ENCODE data around the gene GTF3C2.

GTF3C2 gene

DNA sequence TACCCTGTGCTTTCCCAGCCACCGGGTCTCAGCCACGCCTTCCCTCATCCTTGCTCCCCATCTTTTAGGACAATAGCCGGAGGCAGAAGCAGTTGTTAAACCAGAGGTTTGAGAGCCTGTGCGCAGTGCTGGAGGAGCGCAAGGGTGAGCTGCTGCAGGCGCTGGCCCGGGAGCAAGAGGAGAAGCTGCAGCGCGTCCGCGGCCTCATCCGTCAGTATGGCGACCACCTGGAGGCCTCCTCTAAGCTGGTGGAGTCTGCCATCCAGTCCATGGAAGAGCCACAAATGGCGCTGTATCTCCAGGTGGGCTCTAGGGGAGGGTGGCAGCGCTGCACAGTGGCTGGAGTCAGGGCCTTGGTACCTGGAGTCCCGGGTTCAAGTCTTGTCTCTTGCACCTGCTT, 51.0 kb downstream of the GTF3C2 start:
- DNase-seq = peak in 1 of 10 donors; percentile 69
- intact Hi-C loops (cut with DNase I) = loop anchor here (10.0 kb wide), 1 partner anchor 51 kb away; no protein-coding TSS in a partner anchor

- DNase-seq = peak in 1 of 10 donors; percentile 67
- intact Hi-C loops (cut with DNase I) = loop anchor here (10.0 kb wide), 1 partner anchor 50 kb away; no protein-coding TSS in a partner anchor
These were observed 51.9 kb downstream of the GTF3C2 start for GRCh38 chr2:27304488-27305240.

DNA sequence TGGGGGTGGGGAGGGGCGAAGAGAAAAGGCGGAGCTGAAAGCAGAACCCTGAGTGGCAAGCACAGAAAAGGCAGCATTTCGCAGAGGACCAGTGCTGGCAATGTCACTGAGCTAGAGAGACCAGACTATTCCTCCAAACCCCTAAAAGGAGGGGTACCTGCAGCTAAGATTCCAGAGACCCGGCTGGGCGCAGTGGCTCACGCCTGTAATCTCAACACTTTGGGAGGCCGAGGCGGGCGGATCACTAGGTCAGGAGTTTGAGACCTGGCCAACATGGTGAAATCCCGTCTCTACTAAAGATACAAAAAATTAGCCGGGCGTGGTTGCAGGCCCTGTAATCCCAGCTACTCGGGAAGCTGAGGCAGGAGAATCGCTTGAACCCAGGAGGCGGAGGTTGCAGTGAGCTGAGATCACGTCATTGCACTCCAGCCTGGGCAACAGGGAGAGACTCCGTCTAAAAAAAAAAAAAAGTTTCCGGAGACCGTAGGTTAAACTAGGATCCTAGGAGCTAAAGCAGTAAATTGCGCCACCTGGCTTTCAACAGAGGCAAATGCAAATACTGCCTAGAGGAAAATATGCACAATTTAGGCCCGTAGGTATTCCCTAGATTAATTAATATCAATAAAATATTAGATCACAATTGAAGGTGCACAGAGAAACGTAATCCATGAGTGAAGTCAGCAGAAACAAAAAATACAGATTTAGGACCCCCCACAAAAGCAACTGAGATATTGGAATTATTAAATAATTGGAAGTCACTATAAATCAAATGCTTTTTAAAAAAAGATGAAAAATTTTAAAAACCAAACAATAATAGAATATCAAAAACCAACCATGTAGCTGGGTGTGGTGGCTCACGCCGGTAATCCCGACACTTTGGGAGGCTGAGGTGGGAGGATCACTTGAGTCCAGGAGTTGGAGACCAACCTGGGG, 53.2 kb downstream of the GTF3C2 start:
- peak in 3 of 10 donors; percentile 23 to 70 (median 42) for DNase-seq
- intact Hi-C loops (cut with DNase I) = loop anchor here (2.0 to 10.0 kb wide), 2 partner anchors 49 to 205 kb away; no protein-coding TSS in a partner anchor

DNA sequence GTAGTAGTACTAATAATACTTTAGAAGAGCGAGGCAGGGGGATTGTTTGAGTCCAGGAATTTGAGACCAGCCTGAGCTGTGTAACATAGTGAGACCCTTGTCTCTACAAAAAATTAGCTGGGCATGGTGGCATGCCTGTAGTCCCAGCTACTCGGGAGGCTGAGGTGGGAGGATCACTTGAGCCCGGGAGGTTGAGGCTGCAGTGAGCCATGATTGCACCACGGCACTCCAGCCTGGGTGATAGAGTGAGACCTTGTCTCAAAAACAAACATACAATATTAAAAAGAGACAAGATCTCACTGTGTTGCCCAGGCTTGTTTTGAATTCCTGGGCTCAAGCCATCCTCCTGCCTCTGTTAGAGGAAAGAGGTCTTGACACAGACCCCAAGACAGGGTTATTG, 56.0 kb downstream of the GTF3C2 start:
- intact Hi-C loops (cut with DNase I) = loop anchor here (10.0 kb wide), 1 partner anchor 46 kb away; no protein-coding TSS in a partner anchor
- peak in 1 of 10 donors; percentile 51 for DNase-seq

GRCh38 chr2:27298391-27299080, 58.0 kb downstream of the GTF3C2 start:
- intact Hi-C loops (cut with DNase I) = no loop called here
- DNase-seq = peak in 1 of 10 donors; percentile 85

DNA sequence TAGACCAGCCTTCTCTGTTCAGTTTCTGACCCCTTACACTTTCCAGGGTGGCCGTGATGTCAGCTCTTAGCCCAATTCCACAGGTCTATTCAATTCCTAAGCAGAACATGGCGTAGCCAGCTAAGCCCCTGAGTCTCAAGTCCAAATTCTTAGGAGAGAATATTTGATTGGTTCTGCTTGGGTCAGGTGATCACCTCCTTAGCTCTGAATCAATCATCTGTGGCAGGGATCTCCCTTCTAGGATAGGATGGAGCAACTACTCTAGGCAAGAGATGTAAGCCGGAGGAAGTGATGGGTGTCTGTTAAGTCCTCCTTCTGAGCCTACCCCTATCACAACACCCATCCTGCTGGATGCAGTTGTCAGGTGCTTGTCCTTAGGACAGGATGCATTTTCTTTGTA, 59.4 kb downstream of the GTF3C2 start:
- peak in 1 of 10 donors; percentile 7 for DNase-seq
- intact Hi-C loops (cut with DNase I) = no loop called here

DNA sequence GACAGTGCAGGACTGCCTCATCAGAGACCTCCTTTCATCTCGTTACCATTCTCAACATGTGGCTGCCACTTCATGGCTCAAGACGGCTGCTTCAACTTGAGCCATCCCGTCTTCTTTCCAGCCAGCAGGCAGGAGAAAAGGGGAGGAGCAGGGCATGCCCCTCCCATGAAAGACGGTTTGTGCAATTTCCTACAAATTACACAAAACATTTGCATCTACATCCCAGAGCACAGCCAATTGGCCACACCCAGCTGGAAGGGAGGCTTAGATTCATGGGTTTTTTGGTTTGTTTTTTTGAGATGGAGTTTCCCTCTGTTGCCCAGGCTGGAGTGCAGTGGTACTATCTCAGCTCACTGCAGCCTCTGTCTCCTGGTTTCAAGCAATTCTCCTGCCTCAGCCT, 60.1 kb downstream of the GTF3C2 start:
- intact Hi-C loops (cut with DNase I) = no loop called here
- DNase-seq = peak in 1 of 10 donors; percentile 9

- no peak for DNase-seq
- intact Hi-C loops (cut with DNase I) = no loop called here
These were observed 61.6 kb downstream of the GTF3C2 start for GRCh38 chr2:27294928-27295327.

DNA sequence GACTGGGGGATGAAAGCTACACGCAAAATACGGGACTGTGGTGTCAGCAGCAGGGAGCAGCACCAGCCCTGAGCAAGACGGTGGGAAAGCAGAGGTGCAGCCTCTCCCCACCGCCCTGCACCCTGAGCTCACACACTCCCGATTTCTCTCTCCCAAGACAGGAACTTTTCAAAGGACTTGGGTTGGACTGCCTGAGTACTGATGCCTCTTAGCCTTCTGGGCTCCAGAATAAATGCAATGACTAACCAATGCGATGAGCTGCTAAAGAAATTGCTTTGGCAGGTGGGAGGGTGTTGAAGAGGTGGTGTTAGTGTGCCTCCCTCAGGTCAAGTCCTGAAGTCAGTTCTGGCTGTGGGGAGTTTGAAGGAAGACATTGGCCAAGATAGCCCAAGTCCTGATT, 64.7 kb downstream of the GTF3C2 start:
- DNase-seq = no peak
- intact Hi-C loops (cut with DNase I) = no loop called here

DNA sequence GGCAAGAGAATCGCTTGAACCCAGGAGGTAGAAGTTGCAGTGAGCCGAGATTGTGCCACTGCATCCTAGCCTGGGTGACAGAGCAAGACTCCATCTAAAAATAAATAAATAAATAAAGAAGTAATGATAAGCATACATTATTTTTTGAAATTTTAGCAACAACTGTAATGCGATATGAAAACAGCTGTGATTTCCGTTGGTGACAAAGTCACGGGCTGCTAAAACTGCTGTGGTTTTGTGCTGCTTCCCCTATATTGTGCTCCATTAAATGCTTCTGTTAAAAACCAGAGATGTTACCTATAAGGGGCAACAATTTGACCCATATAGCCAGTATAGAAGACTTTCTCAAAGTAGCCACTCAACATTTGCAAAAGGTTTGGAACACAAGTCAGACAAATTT, 66.0 kb downstream of the GTF3C2 start:
- intact Hi-C loops (cut with DNase I) = no loop called here
- DNase-seq = no peak

DNA sequence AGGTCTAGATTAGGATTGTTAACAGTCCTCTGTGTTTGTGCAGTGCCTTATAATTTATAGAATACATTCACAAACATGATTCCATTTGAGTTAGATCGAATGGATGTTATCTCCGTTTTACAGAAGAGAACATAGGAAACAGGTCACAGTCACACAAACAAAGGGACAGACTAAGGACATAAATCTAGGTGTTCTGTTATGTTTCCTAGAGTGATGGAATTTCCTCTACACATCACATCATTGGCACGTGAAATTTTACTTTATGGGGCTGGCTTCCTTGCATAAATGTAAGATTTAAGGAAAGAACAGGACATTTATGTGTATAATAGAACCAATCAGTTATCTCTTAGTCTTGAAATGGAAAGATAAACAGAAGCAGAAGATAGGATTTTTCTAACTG, 68.0 kb downstream of the GTF3C2 start:
- intact Hi-C loops (cut with DNase I) = no loop called here
- DNase-seq = no peak

DNA sequence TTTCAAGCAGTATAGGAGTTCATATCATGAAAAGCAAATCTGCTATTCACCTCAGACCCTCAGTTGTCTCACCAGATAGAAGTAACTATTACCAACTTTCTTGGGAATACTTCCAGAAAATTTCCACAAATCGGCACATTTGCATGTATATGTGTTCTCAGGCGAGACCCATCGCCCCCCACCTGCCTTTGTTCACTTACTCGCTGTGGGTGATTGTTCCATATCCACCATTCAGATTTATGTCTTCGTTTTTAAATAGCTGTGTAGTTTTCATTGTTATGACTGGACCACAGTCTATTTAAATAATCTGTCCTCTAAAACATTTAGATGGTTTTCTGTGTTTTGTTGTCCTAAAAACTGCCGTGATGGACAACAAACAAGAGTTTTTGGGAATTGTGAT, 71.1 kb downstream of the GTF3C2 start:
- DNase-seq = no peak
- intact Hi-C loops (cut with DNase I) = no loop called here

- peak in 3 of 10 donors; percentile 18 to 91 (median 62) for DNase-seq
- intact Hi-C loops (cut with DNase I) = loop anchor here (5.0 kb wide), 1 partner anchor 188 kb away; no protein-coding TSS in a partner anchor
These were observed 71.6 kb downstream of the GTF3C2 start for GRCh38 chr2:27284996-27285395.

- intact Hi-C loops (cut with DNase I) = loop anchor here (5.0 kb wide), 1 partner anchor 186 kb away; no protein-coding TSS in a partner anchor
- DNase-seq = no peak
These were observed 73.7 kb downstream of the GTF3C2 start for GRCh38 chr2:27282892-27283291.

DNA sequence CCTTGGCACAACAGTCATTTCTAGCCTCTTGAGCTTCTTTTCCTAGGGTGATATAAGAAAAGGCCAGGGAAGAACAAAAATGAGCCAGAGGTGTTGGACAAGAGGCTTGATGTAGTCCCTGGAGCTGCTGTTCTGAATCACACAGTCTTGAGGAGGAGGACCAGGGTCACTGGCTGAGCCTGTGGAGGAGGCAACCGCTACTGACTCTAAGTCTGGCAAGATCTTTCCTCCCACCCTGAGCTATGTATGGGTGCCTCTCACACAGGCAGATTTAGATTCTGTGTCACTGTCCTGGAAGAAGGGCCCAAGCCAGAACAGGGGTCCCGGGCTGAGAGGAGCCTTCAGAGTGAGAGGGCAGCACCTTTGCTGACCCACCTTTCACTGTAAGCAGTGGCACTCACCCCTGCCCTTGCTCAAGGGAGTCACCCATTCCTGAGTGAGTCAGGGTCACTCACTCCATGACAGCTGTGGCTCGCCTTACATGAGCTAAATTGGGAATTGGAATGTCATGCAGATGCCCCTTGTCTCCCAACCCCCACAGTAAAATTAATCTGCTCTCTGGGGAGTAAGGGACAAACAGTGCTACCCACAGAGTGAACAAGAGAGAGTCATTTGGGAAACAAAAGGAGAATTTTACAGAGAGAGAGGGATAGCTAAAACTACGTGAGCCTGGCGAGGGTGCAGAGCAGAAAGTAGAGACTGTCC, 74.6 kb downstream of the GTF3C2 start, which contains the start of gene TRIM54:
Gene TRIM54 (plus strand): TSS at position 575 of the 705 bp plus-strand sequence. CDS start 303 bp downstream, outside the sequence.
- no peak for DNase-seq
- intact Hi-C loops (cut with DNase I) = loop anchor here (5.0 kb wide), 1 partner anchor 185 kb away; no protein-coding TSS in a partner anchor

DNA sequence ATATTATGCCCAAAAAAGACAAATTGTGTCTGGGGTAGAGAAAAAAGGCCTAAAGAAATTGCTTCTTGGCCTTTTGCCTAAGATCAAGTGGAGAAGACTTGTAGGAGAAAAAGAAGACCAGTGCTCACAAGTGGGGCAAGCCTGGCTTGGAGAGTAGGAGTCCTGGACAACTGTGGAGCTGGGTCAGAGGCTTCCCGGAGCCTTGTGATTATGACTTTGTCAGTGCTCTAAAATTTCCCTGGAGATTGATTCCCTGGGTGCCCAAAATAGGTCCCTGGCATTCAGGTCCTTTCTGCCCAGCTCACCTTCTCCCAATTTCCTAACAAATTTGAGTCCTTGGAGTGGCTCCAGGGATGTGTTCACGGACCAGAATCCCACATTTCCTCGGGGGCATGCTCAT, 75.1 kb downstream of the GTF3C2 start:
- intact Hi-C loops (cut with DNase I) = loop anchor here (5.0 kb wide), 1 partner anchor 184 kb away; no protein-coding TSS in a partner anchor
- no peak for DNase-seq

- intact Hi-C loops (cut with DNase I) = loop anchor here (5.0 kb wide), 1 partner anchor 184 kb away; no protein-coding TSS in a partner anchor
- DNase-seq = no peak
These were observed 75.7 kb downstream of the GTF3C2 start for GRCh38 chr2:27280826-27281225.

DNA sequence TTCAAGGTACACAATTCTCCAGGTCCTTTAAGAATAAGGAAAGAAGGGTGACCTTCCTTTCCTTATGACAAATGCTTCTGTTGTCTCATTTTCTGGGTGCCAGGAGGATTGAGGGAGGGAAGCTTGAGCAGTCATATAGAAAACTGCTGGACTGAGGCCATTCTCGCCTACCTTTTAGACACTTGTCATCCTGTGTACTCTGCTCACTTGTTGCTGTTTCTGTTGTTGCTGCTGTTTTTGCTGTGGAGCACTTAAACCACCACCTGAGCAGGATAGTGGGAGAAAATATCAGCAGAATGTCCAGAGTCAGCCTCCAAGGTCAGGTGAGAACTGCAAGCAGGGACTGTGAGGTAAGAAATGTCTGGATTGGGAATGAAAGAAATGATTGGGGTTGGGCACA, 78.6 kb downstream of the GTF3C2 start:
- no peak for DNase-seq
- intact Hi-C loops (cut with DNase I) = no loop called here
